GM21390 (cell line): ENCODE results near the gene IGSF8.

ENCODE experiments used
- ATAC-seq: cut with Tn5 transposase; IDR thresholded peaks from one replicate; pipeline ENCODE4 v1.9.1; 2021; ENCODE audit not compliant: unreplicated experiment

IGSF8 gene

GRCh38 chr1:160043543-160043942 lies 54.9 kb downstream of the IGSF8 start:
- ATAC-seq, result no peak
